Neuron (in vitro differentiated cells): ENCODE data around the gene CTNNA2.

Experiments
- H2AFZ ChIP-seq: one replicate; pipeline ENCODE4 v1.6.1; 2013; ENCODE audit warnings: low read depth, mild to moderate bottlenecking, inconsistent platforms, low read length, moderate library complexity
- H3K27me3 ChIP-seq: one replicate; pipeline ENCODE4 v1.6.1; 2013; ENCODE audit warnings: low read length; ENCODE audit not compliant: insufficient read depth
- H3K36me3 ChIP-seq: one replicate; pipeline ENCODE4 v1.6.1; 2013; ENCODE audit warnings: low read length; ENCODE audit not compliant: insufficient read depth
- H3K4me1 ChIP-seq: one replicate; pipeline ENCODE4 v1.6.1; 2013; ENCODE audit warnings: low read length; ENCODE audit not compliant: insufficient read depth
- H3K4me3 ChIP-seq: 2 replicates; pipeline ENCODE4 v1.5.1; 2013; ENCODE audit warnings: mild to moderate bottlenecking, low read length, moderate library complexity
- H3K9me3 ChIP-seq: one replicate; pipeline ENCODE4 v1.6.1; 2013; ENCODE audit warnings: low read length

CTNNA2 gene

DNA sequence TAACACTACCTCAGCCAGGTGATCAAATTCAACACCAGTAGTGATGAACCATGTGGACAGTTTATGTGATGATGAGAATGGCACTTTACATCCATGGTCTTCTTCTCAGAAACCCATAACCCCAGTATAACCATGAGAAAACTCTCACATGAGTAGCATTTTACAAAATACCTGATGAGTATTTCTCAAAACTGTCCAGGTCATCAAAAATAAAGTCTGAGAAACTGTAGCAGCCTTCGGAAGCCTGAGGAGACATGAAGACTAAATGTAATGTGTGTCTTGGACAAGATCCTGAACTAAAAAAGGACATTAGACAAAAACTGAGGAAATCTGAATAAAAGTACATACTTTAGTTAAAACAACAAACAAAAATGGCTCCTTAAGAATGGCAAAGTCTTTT lies 108.9 kb downstream of the CTNNA2 start:
- Histone ChIP-seq H3K36me3 (no peaks in the 10 kb centered on the region), H3K9me3 (no peaks in the 10 kb centered on the region)

GRCh38 chr2:79622508-79622907 lies 109.7 kb downstream of the CTNNA2 start:
- H3K36me3 ChIP-seq = no peaks in the 10 kb centered on the region
- H3K27me3 ChIP-seq = no peaks in the 10 kb centered on the region
- no peaks in the 10 kb centered on the region for H3K9me3 ChIP-seq
- no peak overlapping the region for H2AFZ ChIP-seq
- H3K4me1 ChIP-seq = no peaks in the 10 kb centered on the region
- no peak overlapping the region for H3K4me3 ChIP-seq

More for the DNA sequence above, 108.9 kb downstream of the CTNNA2 start:
- Histone ChIP-seq H3K27me3 (no peaks in the 10 kb centered on the region), H3K4me3 (no peak overlapping the region), H2AFZ (no peak overlapping the region), H3K4me1 (no peaks in the 10 kb centered on the region)

GRCh38 chr2:79627237-79627636 lies 114.4 kb downstream of the CTNNA2 start:
- H3K9me3 ChIP-seq = no peaks in the 10 kb centered on the region
- H2AFZ ChIP-seq = no peak overlapping the region
- H3K36me3 ChIP-seq = no peaks in the 10 kb centered on the region
- H3K4me1 ChIP-seq = no peaks in the 10 kb centered on the region
- H3K4me3 ChIP-seq = no peak overlapping the region
- H3K27me3 ChIP-seq = no peaks in the 10 kb centered on the region

DNA sequence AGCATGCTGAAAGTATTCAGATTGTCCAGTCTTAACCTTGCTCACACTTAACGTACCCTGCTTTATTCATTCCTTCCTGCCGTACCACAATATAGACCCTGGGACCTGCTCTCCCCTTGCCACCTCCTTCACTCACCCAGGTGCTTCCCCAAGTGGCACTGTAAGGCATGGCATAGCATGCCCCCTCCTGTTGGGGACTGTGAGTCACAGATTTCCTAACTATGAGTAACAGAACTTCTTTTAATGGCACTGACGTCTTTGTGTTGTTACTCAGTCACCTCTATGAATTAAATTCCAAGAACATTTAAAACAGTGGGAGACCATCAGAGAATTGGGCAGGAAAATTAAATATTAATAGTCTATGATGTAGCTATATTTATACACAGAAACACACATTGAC lies 117.2 kb downstream of the CTNNA2 start:
- H3K27me3 ChIP-seq = no peaks in the 10 kb centered on the region
- H3K36me3 ChIP-seq = no peaks in the 10 kb centered on the region
- H3K4me1 ChIP-seq = no peaks in the 10 kb centered on the region
- H3K9me3 ChIP-seq = no peaks in the 10 kb centered on the region
- no peak overlapping the region for H2AFZ ChIP-seq
- H3K4me3 ChIP-seq = no peak overlapping the region

GRCh38 chr2:79630972-79631557 lies 118.2 kb downstream of the CTNNA2 start:
- Histone ChIP-seq H3K27me3 (no peaks in the 10 kb centered on the region), H3K4me1 (no peaks in the 10 kb centered on the region), H3K9me3 (no peaks in the 10 kb centered on the region), H3K4me3 (no peak overlapping the region), H3K36me3 (no peaks in the 10 kb centered on the region), H2AFZ (no peak overlapping the region)

GRCh38 chr2:79638410-79638809 lies 125.6 kb downstream of the CTNNA2 start:
- H3K4me3 ChIP-seq = no peak overlapping the region
- H3K27me3 ChIP-seq = no peaks in the 10 kb centered on the region
- no peaks in the 10 kb centered on the region for H3K9me3 ChIP-seq
- no peaks in the 10 kb centered on the region for H3K36me3 ChIP-seq
- peaks cover 2% of the 10 kb centered on the region for H3K4me1 ChIP-seq
- H2AFZ ChIP-seq = no peak overlapping the region

GRCh38 chr2:79638954-79639353 lies 126.1 kb downstream of the CTNNA2 start:
- H3K4me3 ChIP-seq = no peak overlapping the region
- H3K36me3 ChIP-seq = no peaks in the 10 kb centered on the region
- peaks cover 2% of the 10 kb centered on the region for H3K4me1 ChIP-seq
- no peaks in the 10 kb centered on the region for H3K27me3 ChIP-seq
- H3K9me3 ChIP-seq = no peaks in the 10 kb centered on the region
- H2AFZ ChIP-seq = no peak overlapping the region

DNA sequence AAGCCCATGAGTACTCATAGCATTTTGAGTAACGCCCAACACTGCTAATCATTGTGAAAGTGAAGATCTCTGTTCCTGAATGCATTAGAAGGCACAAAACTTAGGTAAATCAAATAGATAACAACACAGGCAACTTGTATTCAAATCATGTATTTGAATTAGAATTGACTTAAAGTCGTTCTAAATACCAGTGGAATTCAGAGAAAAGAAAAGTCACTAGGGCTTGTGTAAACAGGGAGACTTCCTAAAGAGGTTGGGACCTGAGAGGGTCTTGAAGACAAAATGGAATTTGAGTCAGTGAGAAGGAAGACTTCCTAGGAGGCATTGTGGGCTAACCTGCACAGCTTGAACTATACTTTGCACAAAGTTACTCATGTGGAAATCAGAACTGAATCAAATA lies 127.2 kb downstream of the CTNNA2 start:
- H3K4me1 ChIP-seq = peaks cover 2% of the 10 kb centered on the region
- H3K9me3 ChIP-seq = no peaks in the 10 kb centered on the region
- H2AFZ ChIP-seq = no peak overlapping the region
- H3K36me3 ChIP-seq = no peaks in the 10 kb centered on the region
- no peaks in the 10 kb centered on the region for H3K27me3 ChIP-seq
- no peak overlapping the region for H3K4me3 ChIP-seq

GRCh38 chr2:79649531-79649930 lies 136.7 kb downstream of the CTNNA2 start:
- peaks cover 11% of the 10 kb centered on the region for H3K4me1 ChIP-seq
- H3K4me3 ChIP-seq = no peak overlapping the region
- no peak overlapping the region for H2AFZ ChIP-seq
- no peaks in the 10 kb centered on the region for H3K27me3 ChIP-seq
- H3K36me3 ChIP-seq = no peaks in the 10 kb centered on the region
- H3K9me3 ChIP-seq = no peaks in the 10 kb centered on the region

- Histone ChIP-seq H3K27me3 (no peaks in the 10 kb centered on the region), H3K4me3 (no peak overlapping the region), H2AFZ (no peak overlapping the region), H3K36me3 (no peaks in the 10 kb centered on the region), H3K4me1 (no peaks in the 10 kb centered on the region), H3K9me3 (no peaks in the 10 kb centered on the region)
Observed at GRCh38 chr2:79660557-79660956, 147.7 kb downstream of the CTNNA2 start.

- H3K27me3 ChIP-seq = no peaks in the 10 kb centered on the region
- no peaks in the 10 kb centered on the region for H3K4me1 ChIP-seq
- H3K4me3 ChIP-seq = no peak overlapping the region
- H3K36me3 ChIP-seq = no peaks in the 10 kb centered on the region
- no peak overlapping the region for H2AFZ ChIP-seq
- H3K9me3 ChIP-seq = no peaks in the 10 kb centered on the region
Observed at GRCh38 chr2:79665091-79665490, 152.2 kb downstream of the CTNNA2 start.

- H3K9me3 ChIP-seq = no peaks in the 10 kb centered on the region
- no peaks in the 10 kb centered on the region for H3K4me1 ChIP-seq
- no peak overlapping the region for H3K4me3 ChIP-seq
- H3K36me3 ChIP-seq = no peaks in the 10 kb centered on the region
- no peak overlapping the region for H2AFZ ChIP-seq
- no peaks in the 10 kb centered on the region for H3K27me3 ChIP-seq
Observed at GRCh38 chr2:79666430-79666829, 153.6 kb downstream of the CTNNA2 start.

DNA sequence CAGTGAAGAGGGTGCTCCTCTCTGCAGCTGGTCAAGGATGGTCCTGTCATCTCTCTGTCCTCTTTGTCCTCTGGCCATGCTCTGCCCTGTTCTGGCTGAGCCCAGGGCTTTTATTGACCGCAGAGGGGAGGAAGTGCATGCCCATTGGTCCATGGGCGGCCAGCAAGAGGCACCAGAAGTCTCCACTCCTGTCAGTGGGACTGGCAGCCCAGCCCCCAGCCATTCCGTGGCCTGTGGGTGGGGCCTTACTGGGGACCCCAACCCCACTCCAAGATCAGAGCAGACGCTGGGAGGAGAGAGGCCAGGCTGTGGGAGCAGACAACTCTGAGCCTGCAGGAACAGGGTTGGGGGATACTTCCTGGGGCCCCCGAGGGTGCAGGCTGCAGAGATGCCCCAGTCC lies 156.9 kb downstream of the CTNNA2 start:
- Histone ChIP-seq H2AFZ (no peak overlapping the region), H3K36me3 (no peaks in the 10 kb centered on the region), H3K4me3 (no peak overlapping the region), H3K9me3 (no peaks in the 10 kb centered on the region), H3K27me3 (no peaks in the 10 kb centered on the region), H3K4me1 (no peaks in the 10 kb centered on the region)

GRCh38 chr2:79670198-79670597 lies 157.3 kb downstream of the CTNNA2 start:
- H3K4me3 ChIP-seq = no peak overlapping the region
- H3K36me3 ChIP-seq = no peaks in the 10 kb centered on the region
- H3K27me3 ChIP-seq = no peaks in the 10 kb centered on the region
- H3K4me1 ChIP-seq = no peaks in the 10 kb centered on the region
- no peak overlapping the region for H2AFZ ChIP-seq
- H3K9me3 ChIP-seq = no peaks in the 10 kb centered on the region
